ENCODE results near the gene HSPBP1. TPM values are rescaled to one million over a fixed set of nuclear protein-coding genes. Genes with fewer than 3 reads are reported as not detected.

The HSPBP1 gene
- total and polyA plus RNA-seq, 2 of the 13 experiments (the other 11 are each of a cell fraction or from before 2014, with no cell fraction given): 22.3 to 33.7 TPM

- TF ChIP-seq POGK (CRISPR knock-in tag; conservative IDR thresholded peaks at IDR 0.05) (peak; percentile 74; the same call in 1 of the 2 replicates), REXO4 (CRISPR knock-in tag; IDR thresholded peaks at IDR 0.05; ENCODE audit: borderline replicate concordance) (peak; percentile 87; the same call in 1 of the 2 replicates), CEBPB (IDR thresholded peaks at IDR 0.05; ENCODE audit: borderline replicate concordance, low read depth, low read length) (no peak), SP1 (IDR thresholded peaks at IDR 0.05) (no peak), SP1 (CRISPR knock-in tag; IDR thresholded peaks at IDR 0.05) (peak; percentile 81), POGZ (CRISPR knock-in tag; IDR thresholded peaks at IDR 0.05) (peak; percentile 85), ZNF704 (CRISPR knock-in tag; IDR thresholded peaks at IDR 0.05; ENCODE audit: borderline replicate concordance) (no peak; the same call in 1 of the 2 replicates), NR2C2 (CRISPR knock-in tag; IDR thresholded peaks at IDR 0.05; ENCODE audit: borderline replicate concordance) (peak; percentile 48), HNRNPH1 (optimal IDR thresholded peaks at IDR 0.05; ENCODE audit: low read depth, low read length) (no peak), ZBTB20 (CRISPR knock-in tag; IDR thresholded peaks at IDR 0.05; ENCODE audit: borderline replicate concordance, low read depth) (peak; percentile 92; the same call in 1 of the 2 replicates), PHF21A (CRISPR knock-in tag; IDR thresholded peaks at IDR 0.05) (peak; percentile 92), MTA3 (CRISPR knock-in tag; IDR thresholded peaks at IDR 0.05) (peak; percentile 82; the same call in 1 of the 2 replicates), NR2F1 (CRISPR knock-in tag; IDR thresholded peaks at IDR 0.05) (no peak; a peak in 1 of 4 replicates), E2F2 (CRISPR knock-in tag; IDR thresholded peaks at IDR 0.05; ENCODE audit: borderline replicate concordance) (peak; percentile 96; the same call in 1 of the 2 replicates), MYNN (CRISPR knock-in tag; IDR thresholded peaks at IDR 0.05; ENCODE audit: low read depth) (peak; percentile 87), HES4 (CRISPR knock-in tag; IDR thresholded peaks at IDR 0.05; ENCODE audit: borderline replicate concordance) (peak; percentile 96), RBM22 (optimal IDR thresholded peaks at IDR 0.05; ENCODE audit: low read length) (no peak), CC2D1A (CRISPR knock-in tag; IDR thresholded peaks at IDR 0.05) (peak; percentile 78; the same call in 1 of the 2 replicates), SATB2 (CRISPR knock-in tag; IDR thresholded peaks at IDR 0.05) (peak; percentile 98), LRRFIP1 (CRISPR knock-in tag; conservative IDR thresholded peaks at IDR 0.05) (peak; percentile 88; the same call in 1 of the 2 replicates), ZMYM3 (CRISPR knock-in tag; IDR thresholded peaks at IDR 0.05) (peak; percentile 99), NFE2L2 (IDR thresholded peaks at IDR 0.05; ENCODE audit: low read length) (peak; percentile 51), PITX1 (CRISPR knock-in tag; IDR thresholded peaks at IDR 0.05) (peak; percentile 82), ZMYM4 (CRISPR knock-in tag; IDR thresholded peaks at IDR 0.05) (peak; percentile 79)
Observed at GRCh38 chr19:55216461-55217198, 63.3 kb downstream of the HSPBP1 start (continued).

All from HepG2 (cell line).